ENCODE results near the gene CXorf58.
"Not testable (repeated sequence)": the region's sequence is repeated elsewhere in the genome, so short reads cannot be mapped to it uniquely, and the experiment has no call there.

CXorf58 gene

GRCh38 chrX:23887451-23887850 lies 20.4 kb upstream of the CXorf58 start:
- H3K9me3 ChIP-seq (ENCODE audit: severe bottlenecking): no peaks in the 10 kb centered on the region
- no peaks in the 10 kb centered on the region for H3K36me3 ChIP-seq
- no peak for DNase-seq
- H3K27me3 ChIP-seq (ENCODE audit: insufficient read depth, low read depth, severe bottlenecking): peaks cover 4% of the 10 kb centered on the region
- no peak overlapping the region for H3K4me3 ChIP-seq (ENCODE audit: low read depth, low read length)
- H3K27ac ChIP-seq: no peak overlapping the region
- no peak for TF ChIP-seq CTCF (IDR thresholded peaks at IDR 0.05; ENCODE audit: low read depth, low read length)

- Histone ChIP-seq H3K27me3 (ENCODE audit: insufficient read depth, low read depth, severe bottlenecking) (peaks cover 4% of the 10 kb centered on the region), H3K36me3 (no peaks in the 10 kb centered on the region), H3K4me3 (ENCODE audit: low read depth, low read length) (no peak overlapping the region), H3K27ac (no peak overlapping the region), H3K9me3 (ENCODE audit: severe bottlenecking) (no peaks in the 10 kb centered on the region)
- DNase-seq: no peak
- no peak for TF ChIP-seq CTCF (IDR thresholded peaks at IDR 0.05; ENCODE audit: low read depth, low read length)
Measured at GRCh38 chrX:23887918-23888317, 19.9 kb upstream of the CXorf58 start.

GRCh38 chrX:23888887-23889501 lies 18.8 kb upstream of the CXorf58 start:
- no peak for TF ChIP-seq CTCF (IDR thresholded peaks at IDR 0.05; ENCODE audit: low read depth, low read length)
- no peaks in the 10 kb centered on the region for H3K9me3 ChIP-seq (ENCODE audit: severe bottlenecking)
- H3K27ac ChIP-seq: no peak overlapping the region
- peaks cover 6% of the 10 kb centered on the region for H3K27me3 ChIP-seq (ENCODE audit: insufficient read depth, low read depth, severe bottlenecking)
- H3K4me3 ChIP-seq (ENCODE audit: low read depth, low read length): no peak overlapping the region
- H3K36me3 ChIP-seq: no peaks in the 10 kb centered on the region
- DNase-seq: no peak

DNA sequence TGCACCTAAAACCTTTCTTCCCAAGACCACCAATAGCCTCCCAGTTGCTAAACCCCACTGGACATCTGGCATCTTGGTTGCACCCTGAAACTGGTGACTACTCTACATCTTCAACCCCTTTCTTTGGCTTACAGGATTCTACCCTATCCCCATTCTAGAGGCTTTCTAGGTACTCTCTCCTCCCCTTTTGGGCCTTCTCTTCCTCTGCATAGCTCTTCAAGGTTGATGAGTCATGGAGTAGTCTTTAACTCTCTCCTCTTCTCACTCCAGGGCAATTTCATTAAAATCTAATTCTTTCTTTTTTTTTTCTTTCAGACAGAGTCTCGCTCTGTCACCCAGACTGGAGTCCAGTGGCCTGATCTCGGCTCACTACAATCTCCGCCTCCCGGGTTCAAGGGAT lies 16.9 kb upstream of the CXorf58 start:
- Histone ChIP-seq H3K36me3 (no peaks in the 10 kb centered on the region), H3K9me3 (ENCODE audit: severe bottlenecking) (no peaks in the 10 kb centered on the region), H3K27ac (no peak overlapping the region), H3K27me3 (ENCODE audit: insufficient read depth, low read depth, severe bottlenecking) (peaks cover 15% of the 10 kb centered on the region), H3K4me3 (ENCODE audit: low read depth, low read length) (no peak overlapping the region)
- DNase-seq: no peak
- no peak for TF ChIP-seq CTCF (IDR thresholded peaks at IDR 0.05; ENCODE audit: low read depth, low read length)

DNA sequence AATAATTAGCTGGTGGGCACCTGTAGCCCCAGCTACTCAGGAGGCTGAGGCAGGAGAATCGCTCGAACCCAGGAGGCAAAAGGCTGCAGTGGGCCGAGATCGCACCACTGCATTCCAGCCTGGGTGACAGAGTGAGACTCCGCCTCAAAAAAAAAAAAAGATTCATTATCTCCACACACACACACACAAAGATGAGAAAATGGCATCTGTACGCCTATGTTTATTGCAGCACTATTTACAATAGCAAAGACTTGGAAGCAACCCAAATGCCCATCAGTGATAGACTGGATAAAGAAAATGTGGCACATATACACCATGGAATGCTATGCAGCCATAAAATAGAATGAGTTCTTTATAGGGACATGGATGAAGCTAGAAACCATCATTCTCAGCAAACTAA lies 12.8 kb upstream of the CXorf58 start:
- H3K27ac ChIP-seq; H3K9me3 ChIP-seq (ENCODE audit: severe bottlenecking); H3K36me3 ChIP-seq; DNase-seq; H3K4me3 ChIP-seq (ENCODE audit: low read depth, low read length): not testable (repeated sequence)
- H3K27me3 ChIP-seq (ENCODE audit: insufficient read depth, low read depth, severe bottlenecking): peaks cover 17% of the 10 kb centered on the region

- not testable (repeated sequence) for H3K4me3 ChIP-seq (ENCODE audit: low read depth, low read length); H3K9me3 ChIP-seq (ENCODE audit: severe bottlenecking); H3K36me3 ChIP-seq; DNase-seq; H3K27ac ChIP-seq
- peaks cover 17% of the 10 kb centered on the region for H3K27me3 ChIP-seq (ENCODE audit: insufficient read depth, low read depth, severe bottlenecking)
Measured at GRCh38 chrX:23896539-23896938, 11.3 kb upstream of the CXorf58 start.

- no peak overlapping the region for H3K4me3 ChIP-seq (ENCODE audit: low read depth, low read length)
- no peak for TF ChIP-seq CTCF (IDR thresholded peaks at IDR 0.05; ENCODE audit: low read depth, low read length)
- no peak for DNase-seq
- no peaks in the 10 kb centered on the region for H3K36me3 ChIP-seq
- no peaks in the 10 kb centered on the region for H3K9me3 ChIP-seq (ENCODE audit: severe bottlenecking)
- peaks cover 17% of the 10 kb centered on the region for H3K27me3 ChIP-seq (ENCODE audit: insufficient read depth, low read depth, severe bottlenecking)
- no peak overlapping the region for H3K27ac ChIP-seq
Measured at GRCh38 chrX:23896981-23897380, 10.8 kb upstream of the CXorf58 start.

Measured in WERI-Rb-1 (cell line).